ENCODE results near the gene CABCOCO1. TPM values are rescaled to one million over a fixed set of nuclear protein-coding genes. Genes with fewer than 3 reads are reported as not detected.

Gene CABCOCO1
- polyA plus RNA-seq, 1 experiment, result 2.4 TPM

- ChIA-PET CTCF (interaction anchor here (1.5 kb wide), 1 partner anchor 14 kb away, joined by 4 read pairs; no protein-coding TSS in a partner anchor), POLR2A (no interaction called here)
- Histone ChIP-seq H3K27me3 (ENCODE audit: control insufficient read depth, insufficient read depth, low read length) (no peaks in the 10 kb centered on the region), H3K36me3 (ENCODE audit: control insufficient read depth, insufficient read depth, low read length) (no peaks in the 10 kb centered on the region), H3K4me3 (ENCODE audit: low read depth, low read length) (no peak overlapping the region)
- DNase-seq (ENCODE audit: low read depth), result no peak
- no peak for TF ChIP-seq CTCF (IDR thresholded peaks at IDR 0.05; ENCODE audit: insufficient read depth, low read depth, low read length)
Measured at GRCh38 chr10:61754587-61755550, 92.1 kb downstream of the CABCOCO1 start.

GRCh38 chr10:61757001-61757400, 94.3 kb downstream of the CABCOCO1 start:
- POLR2A ChIA-PET, result no interaction called here
- DNase-seq (ENCODE audit: low read depth), result no peak
- TF ChIP-seq CTCF (IDR thresholded peaks at IDR 0.05; ENCODE audit: insufficient read depth, low read depth, low read length), result no peak
- CTCF ChIA-PET, result no interaction called here
- H3K4me3 ChIP-seq (ENCODE audit: low read depth, low read length), result no peak overlapping the region
- H3K27me3 ChIP-seq (ENCODE audit: control insufficient read depth, insufficient read depth, low read length), result no peaks in the 10 kb centered on the region
- no peaks in the 10 kb centered on the region for H3K36me3 ChIP-seq (ENCODE audit: control insufficient read depth, insufficient read depth, low read length)

GRCh38 chr10:61757525-61758397, 95.0 kb downstream of the CABCOCO1 start:
- ChIA-PET POLR2A (no interaction called here), CTCF (no interaction called here)
- no peak overlapping the region for H3K4me3 ChIP-seq (ENCODE audit: low read depth, low read length)
- no peaks in the 10 kb centered on the region for H3K36me3 ChIP-seq (ENCODE audit: control insufficient read depth, insufficient read depth, low read length)
- TF ChIP-seq CTCF (IDR thresholded peaks at IDR 0.05; ENCODE audit: insufficient read depth, low read depth, low read length), result no peak
- no peaks in the 10 kb centered on the region for H3K27me3 ChIP-seq (ENCODE audit: control insufficient read depth, insufficient read depth, low read length)
- DNase-seq (ENCODE audit: low read depth), result no peak

GRCh38 chr10:61758433-61758832, 95.7 kb downstream of the CABCOCO1 start:
- TF ChIP-seq CTCF (IDR thresholded peaks at IDR 0.05; ENCODE audit: insufficient read depth, low read depth, low read length), result no peak
- ChIA-PET CTCF (no interaction called here), POLR2A (no interaction called here)
- H3K4me3 ChIP-seq (ENCODE audit: low read depth, low read length), result no peak overlapping the region
- H3K27me3 ChIP-seq (ENCODE audit: control insufficient read depth, insufficient read depth, low read length), result no peaks in the 10 kb centered on the region
- DNase-seq (ENCODE audit: low read depth), result no peak
- H3K36me3 ChIP-seq (ENCODE audit: control insufficient read depth, insufficient read depth, low read length), result no peaks in the 10 kb centered on the region

- TF ChIP-seq CTCF (IDR thresholded peaks at IDR 0.05; ENCODE audit: insufficient read depth, low read depth, low read length), result no peak
- H3K36me3 ChIP-seq (ENCODE audit: control insufficient read depth, insufficient read depth, low read length), result no peaks in the 10 kb centered on the region
- ChIA-PET CTCF (interaction anchor here (1.0 kb wide), 1 partner anchor 9 kb away, joined by 4 read pairs; no protein-coding TSS in a partner anchor), POLR2A (no interaction called here)
- no peaks in the 10 kb centered on the region for H3K27me3 ChIP-seq (ENCODE audit: control insufficient read depth, insufficient read depth, low read length)
- DNase-seq (ENCODE audit: low read depth), result no peak
- H3K4me3 ChIP-seq (ENCODE audit: low read depth, low read length), result no peak overlapping the region
Measured at GRCh38 chr10:61759751-61760150, 97.0 kb downstream of the CABCOCO1 start.
